NCI-H510A treated with DMSO at 0.1 percent for 48 hours (cell line): ENCODE data around the gene LIPK.
A peak's percentile ranks its signal among the peaks of the same experiment; 100 is the strongest.

Source experiments
- DNase-seq: peaks from one replicate; lab custom pipeline; 2025; lab: John Stamatoyannopoulos, UW

The LIPK gene

GRCh38 chr10:88786032-88786770, 80.2 kb downstream of the LIPK start:
- DNase-seq = no peak

DNA sequence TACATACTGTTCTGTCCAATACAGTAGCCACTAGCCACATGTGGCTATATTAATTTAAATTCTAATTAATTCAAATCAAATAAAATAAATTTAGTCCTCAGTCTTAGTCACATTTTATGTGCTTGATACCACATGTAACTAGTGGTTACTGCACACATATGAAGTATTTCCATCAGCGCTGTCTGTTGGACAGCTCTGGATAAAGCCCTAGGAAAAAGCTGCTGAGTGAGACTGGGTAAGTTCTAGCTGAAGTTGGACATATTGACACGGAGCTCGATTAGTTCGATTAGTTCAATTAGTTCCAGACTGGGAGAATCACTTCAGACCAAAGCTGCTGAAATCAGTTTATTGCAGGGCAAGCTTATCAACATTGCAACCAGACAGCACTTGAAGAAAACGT, 81.4 kb downstream of the LIPK start:
- no peak for DNase-seq

- no peak for DNase-seq
These were observed 82.9 kb downstream of the LIPK start for GRCh38 chr10:88788924-88789323.

DNA sequence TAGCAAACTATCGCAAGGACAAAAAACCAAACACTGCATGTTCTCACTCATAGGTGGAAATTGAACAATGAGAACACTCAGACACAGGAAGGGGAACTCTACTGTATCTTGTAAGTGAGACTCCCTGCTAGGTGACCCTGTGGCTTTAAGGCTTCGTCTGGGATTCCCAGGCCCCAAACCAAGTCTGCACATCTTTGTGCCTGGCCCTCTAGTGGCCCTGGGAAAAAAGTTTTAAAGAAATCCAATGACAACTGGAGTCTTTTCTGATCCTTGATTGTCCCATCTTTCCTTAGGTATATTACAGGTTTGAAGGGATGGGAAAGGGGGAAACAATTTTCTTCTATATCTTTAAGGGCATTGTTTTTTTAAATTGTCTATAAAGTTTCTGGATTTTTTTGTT, 85.9 kb downstream of the LIPK start:
- DNase-seq = peak; percentile 4

DNA sequence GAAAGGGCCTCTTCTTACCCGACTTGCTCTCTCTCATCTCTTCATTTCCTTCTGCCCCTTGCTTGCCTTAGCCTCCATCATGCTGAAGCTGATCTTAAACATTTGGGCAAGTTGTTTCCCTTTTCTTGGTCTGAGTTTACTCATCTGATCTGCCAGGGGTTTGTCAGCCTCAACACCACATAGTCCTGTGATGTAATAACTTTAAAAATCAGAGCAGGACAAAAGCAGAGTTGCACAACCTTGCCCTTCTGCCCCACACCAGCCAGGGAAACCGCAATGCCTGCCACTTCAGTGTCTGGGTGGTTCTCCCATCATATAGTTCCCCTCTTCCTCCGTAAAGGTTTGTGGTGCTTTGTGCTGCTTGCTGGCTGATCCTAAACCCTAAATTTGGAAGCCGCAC, 86.6 kb downstream of the LIPK start:
- DNase-seq = no peak

GRCh38 chr10:88793712-88794299, 87.8 kb downstream of the LIPK start:
- DNase-seq = no peak

DNA sequence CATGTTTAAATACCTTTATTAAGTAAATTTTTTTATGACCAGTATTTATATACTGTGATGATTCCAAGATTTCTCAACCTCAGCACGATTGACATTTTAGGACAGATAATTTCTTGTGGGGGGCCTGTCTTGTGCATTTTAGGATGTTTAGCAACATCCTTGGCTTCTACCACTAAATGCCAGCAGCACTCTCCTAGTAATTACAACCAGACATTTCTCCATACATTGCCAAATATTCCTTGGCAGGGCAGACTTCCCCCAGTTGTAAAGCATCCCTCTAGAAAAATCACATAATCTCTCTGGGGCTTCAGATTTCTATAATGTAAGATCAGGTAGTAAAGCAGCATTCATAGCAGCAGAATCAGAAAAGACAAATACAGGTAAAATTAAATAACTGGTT, 88.7 kb downstream of the LIPK start:
- no peak for DNase-seq

DNA sequence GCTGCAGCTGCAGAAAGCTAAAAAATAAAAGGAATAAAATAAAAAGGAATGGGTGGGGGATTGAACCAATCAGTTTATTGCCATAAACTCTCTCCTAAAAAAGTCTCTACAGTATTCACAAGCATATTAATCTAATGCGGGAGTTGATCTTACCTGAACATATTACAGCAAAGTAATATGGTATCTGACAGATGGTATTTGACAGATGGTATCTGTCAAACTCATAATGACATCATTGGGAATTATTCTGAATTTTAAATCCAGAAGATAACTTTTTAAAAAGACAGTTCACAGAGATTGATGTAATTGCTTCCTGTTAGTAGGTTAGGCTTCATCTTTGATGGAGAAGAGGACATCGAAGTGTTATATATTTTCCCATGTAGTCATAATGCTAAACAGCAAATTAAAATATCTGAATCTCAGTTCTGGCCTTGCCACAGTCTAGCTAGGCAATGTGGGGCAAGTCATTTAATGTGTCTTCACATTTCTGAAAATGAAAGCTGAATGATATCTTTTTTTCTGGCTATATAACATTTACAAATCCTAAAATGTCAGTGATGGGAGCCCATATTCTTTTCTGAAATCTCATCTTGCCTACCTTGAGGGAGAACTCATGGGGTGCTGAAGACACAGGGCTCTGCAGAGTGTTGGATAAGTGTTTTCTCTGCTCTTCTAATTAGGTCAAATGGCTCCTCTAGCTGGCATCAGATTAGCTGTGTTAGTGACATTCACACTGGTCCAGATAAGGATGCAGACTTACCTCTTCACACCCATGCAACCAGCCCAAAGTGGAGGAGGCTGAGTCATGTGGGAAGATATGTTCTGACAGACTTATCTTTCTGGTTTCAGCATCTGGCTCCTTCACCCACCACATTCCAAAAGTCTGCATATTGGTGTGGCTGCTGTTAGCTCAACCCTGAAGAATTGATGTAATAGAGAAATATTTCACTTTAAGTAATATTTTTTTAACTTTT, 94.4 kb downstream of the LIPK start:
- DNase-seq = no peak
